Measurements from ENCODE around the gene AARS2. TPM values are rescaled to one million over a fixed set of nuclear protein-coding genes. Genes with fewer than 3 reads are reported as not detected.

AARS2 gene
- total and polyA plus RNA-seq, 2 donors (not counting 1 experiment from before 2014, with no cell fraction given) = 3.4 to 24.3 TPM

- no peaks in the 10 kb centered on the region for H3K4me1 ChIP-seq (ENCODE audit: control insufficient read depth, extremely low read depth, insufficient read depth, low read length)
- H3K4me3 ChIP-seq (replicated peaks in 1 of 4; ENCODE audit: control extremely low read depth in 1 of 4, insufficient read depth in 1 of 4, low read depth in 3 of 4, low read length in 4 of 4) = no peak overlapping the region
- peaks cover 32% of the 10 kb centered on the region for H3K27me3 ChIP-seq (ENCODE audit: control insufficient read depth, insufficient read depth, low read length)
- no peaks in the 10 kb centered on the region for H3K79me2 ChIP-seq (ENCODE audit: control insufficient read depth, insufficient read depth, low read length)
- H3K9me3 ChIP-seq (ENCODE audit: control insufficient read depth, insufficient read depth, low read depth, low read length) = no peaks in the 10 kb centered on the region
- H3K27ac ChIP-seq (ENCODE audit: insufficient read depth, low read length) = no peak overlapping the region
- no peak for DNase-seq (ENCODE audit: low read depth in 2 of 2)
- no peak overlapping the region for H2AFZ ChIP-seq (ENCODE audit: low read length)
- no peaks in the 10 kb centered on the region for H4K20me1 ChIP-seq (ENCODE audit: control insufficient read depth, extremely low read depth, insufficient read depth, low read length)
- no peak overlapping the region for H3K9ac ChIP-seq (ENCODE audit: insufficient read depth, low read length)
- TF ChIP-seq EZH2 (IDR thresholded peaks at IDR 0.05; ENCODE audit: low read length, missing control alignments) = no peak
- no peak for TF ChIP-seq CTCF (conservative IDR thresholded peaks at IDR 0.05 in 1 of 2, IDR thresholded peaks at IDR 0.05 in 1 of 2; ENCODE audit: low read depth in 1 of 2, low read length in 2 of 2)
- no peaks in the 10 kb centered on the region for H3K36me3 ChIP-seq (ENCODE audit: control insufficient read depth, insufficient read depth, low read length)
- no peak overlapping the region for H3K4me2 ChIP-seq (ENCODE audit: extremely low read depth, insufficient read depth, low read length)
Observed at GRCh38 chr6:44278774-44279697, 34.1 kb downstream of the AARS2 start.

GRCh38 chr6:44278315-44278714 lies 34.8 kb downstream of the AARS2 start:
- Histone ChIP-seq H3K9me3 (ENCODE audit: control insufficient read depth, insufficient read depth, low read depth, low read length) (no peaks in the 10 kb centered on the region), H4K20me1 (ENCODE audit: control insufficient read depth, extremely low read depth, insufficient read depth, low read length) (no peaks in the 10 kb centered on the region), H3K4me1 (ENCODE audit: control insufficient read depth, extremely low read depth, insufficient read depth, low read length) (no peaks in the 10 kb centered on the region), H3K4me2 (ENCODE audit: extremely low read depth, insufficient read depth, low read length) (no peak overlapping the region), H3K27ac (ENCODE audit: insufficient read depth, low read length) (no peak overlapping the region), H3K4me3 (replicated peaks in 1 of 4; ENCODE audit: control extremely low read depth in 1 of 4, insufficient read depth in 1 of 4, low read depth in 3 of 4, low read length in 4 of 4) (no peak overlapping the region), H3K27me3 (ENCODE audit: control insufficient read depth, insufficient read depth, low read length) (peaks cover 30% of the 10 kb centered on the region), H3K79me2 (ENCODE audit: control insufficient read depth, insufficient read depth, low read length) (no peaks in the 10 kb centered on the region), H3K9ac (ENCODE audit: insufficient read depth, low read length) (no peak overlapping the region), H2AFZ (ENCODE audit: low read length) (no peak overlapping the region), H3K36me3 (ENCODE audit: control insufficient read depth, insufficient read depth, low read length) (no peaks in the 10 kb centered on the region)
- DNase-seq (ENCODE audit: low read depth in 2 of 2) = no peak
- TF ChIP-seq CTCF (conservative IDR thresholded peaks at IDR 0.05 in 1 of 2, IDR thresholded peaks at IDR 0.05 in 1 of 2; ENCODE audit: low read depth in 1 of 2, low read length in 2 of 2) = no peak
- no peak for TF ChIP-seq EZH2 (IDR thresholded peaks at IDR 0.05; ENCODE audit: low read length, missing control alignments)

GRCh38 chr6:44277763-44278162 lies 35.4 kb downstream of the AARS2 start:
- Histone ChIP-seq H3K9ac (ENCODE audit: insufficient read depth, low read length) (no peak overlapping the region), H3K9me3 (ENCODE audit: control insufficient read depth, insufficient read depth, low read depth, low read length) (no peaks in the 10 kb centered on the region), H3K27ac (ENCODE audit: insufficient read depth, low read length) (no peak overlapping the region), H3K4me3 (replicated peaks in 1 of 4; ENCODE audit: control extremely low read depth in 1 of 4, insufficient read depth in 1 of 4, low read depth in 3 of 4, low read length in 4 of 4) (no peak overlapping the region), H3K36me3 (ENCODE audit: control insufficient read depth, insufficient read depth, low read length) (no peaks in the 10 kb centered on the region), H2AFZ (ENCODE audit: low read length) (no peak overlapping the region), H3K27me3 (ENCODE audit: control insufficient read depth, insufficient read depth, low read length) (peaks cover 35% of the 10 kb centered on the region), H3K79me2 (ENCODE audit: control insufficient read depth, insufficient read depth, low read length) (no peaks in the 10 kb centered on the region), H3K4me1 (ENCODE audit: control insufficient read depth, extremely low read depth, insufficient read depth, low read length) (no peaks in the 10 kb centered on the region), H4K20me1 (ENCODE audit: control insufficient read depth, extremely low read depth, insufficient read depth, low read length) (no peaks in the 10 kb centered on the region), H3K4me2 (ENCODE audit: extremely low read depth, insufficient read depth, low read length) (no peak overlapping the region)
- no peak for TF ChIP-seq EZH2 (IDR thresholded peaks at IDR 0.05; ENCODE audit: low read length, missing control alignments)
- no peak for TF ChIP-seq CTCF (conservative IDR thresholded peaks at IDR 0.05 in 1 of 2, IDR thresholded peaks at IDR 0.05 in 1 of 2; ENCODE audit: low read depth in 1 of 2, low read length in 2 of 2)
- no peak for DNase-seq (ENCODE audit: low read depth in 2 of 2)

All from fibroblast of lung (primary cell).